CD4-positive, alpha-beta T cell treated with Interleukin-6 at 100 ng/mL for 8 hours (primary cell): ENCODE results near the gene CERS1.

Experiments used
- DNase-seq: peaks from one replicate; pipeline ENCODE4 v3.0.0-alpha.2; 2020; ENCODE audit warnings: mixed read lengths, low spot score

The CERS1 gene

GRCh38 chr19:18898607-18899408 is 2.9 kb upstream of the CERS1 start:
- no peak for DNase-seq

GRCh38 chr19:18898081-18898606 is 2.2 kb upstream of the CERS1 start:
- no peak for DNase-seq

GRCh38 chr19:18897094-18898029 is 1.4 kb upstream of the CERS1 start:
- DNase-seq = no peak

- DNase-seq = no peak
These were observed 473 bp upstream of the CERS1 start for GRCh38 chr19:18896421-18896841.

GRCh38 chr19:18895038-18895823 is 727 bp downstream of the CERS1 start:
- no peak for DNase-seq

- no peak for DNase-seq
These were observed 1.5 kb downstream of the CERS1 start for GRCh38 chr19:18894254-18895037.

GRCh38 chr19:18893587-18894253 is 2.2 kb downstream of the CERS1 start:
- no peak for DNase-seq

- DNase-seq = no peak
These were observed 5.8 kb downstream of the CERS1 start for GRCh38 chr19:18889949-18890745.

GRCh38 chr19:18886972-18887371 is 9.0 kb downstream of the CERS1 start:
- no peak for DNase-seq

GRCh38 chr19:18883526-18884304 is 12.2 kb downstream of the CERS1 start:
- DNase-seq = no peak

GRCh38 chr19:18881491-18881890 is 14.5 kb downstream of the CERS1 start:
- no peak for DNase-seq

GRCh38 chr19:18879579-18880373 is 16.2 kb downstream of the CERS1 start:
- no peak for DNase-seq

GRCh38 chr19:18878858-18879578 is 16.9 kb downstream of the CERS1 start:
- DNase-seq = no peak

- DNase-seq = no peak
These were observed 17.7 kb downstream of the CERS1 start for GRCh38 chr19:18878058-18878797.

- DNase-seq = no peak
These were observed 19.1 kb downstream of the CERS1 start for GRCh38 chr19:18876865-18877264.

- no peak for DNase-seq
These were observed 20.2 kb downstream of the CERS1 start for GRCh38 chr19:18875726-18876125.

GRCh38 chr19:18871543-18871942 is 24.4 kb downstream of the CERS1 start:
- DNase-seq = no peak
